ENCODE measurements around the gene ING4.
A peak's percentile ranks its signal among the peaks of the same experiment; 100 is the strongest.

DNA sequence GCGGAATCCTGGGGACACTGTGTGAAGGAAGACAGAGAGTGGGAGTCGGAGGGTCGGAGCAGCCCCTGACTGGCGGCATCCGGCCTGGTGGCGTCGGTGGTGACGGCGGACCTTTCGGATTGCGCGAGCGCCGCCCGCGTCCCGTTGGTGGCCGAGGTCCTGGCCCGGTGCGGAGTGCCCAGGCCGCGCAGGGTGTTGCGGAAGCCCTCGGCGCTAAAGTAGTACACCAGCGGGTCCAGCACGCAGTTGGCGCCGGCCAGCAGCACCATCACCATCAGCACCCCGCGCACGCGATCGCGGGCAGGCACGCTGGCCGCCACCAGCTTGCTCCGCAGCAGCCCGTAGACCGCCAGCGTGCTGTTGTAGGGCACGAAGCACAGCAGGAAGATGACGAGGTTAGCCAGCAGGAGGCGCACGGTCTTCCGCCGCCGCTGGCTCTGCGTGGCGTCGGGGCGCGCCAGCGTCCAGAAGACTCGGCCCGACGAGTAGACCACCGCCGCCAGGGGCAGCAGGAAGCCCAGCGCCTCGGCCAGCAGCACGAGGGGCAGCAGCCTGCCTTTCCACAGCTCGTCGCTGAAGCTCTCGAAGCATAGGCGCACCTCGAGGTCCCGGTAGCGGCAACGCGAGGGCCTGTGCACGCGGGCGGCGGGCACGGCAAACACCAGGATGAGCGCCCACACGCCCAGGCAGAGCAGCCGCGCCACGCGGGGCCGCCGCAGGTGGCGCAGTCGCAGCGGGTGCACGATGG is 42.6 kb downstream of the ING4 start:
- TF ChIP-seq, protein P1, sequence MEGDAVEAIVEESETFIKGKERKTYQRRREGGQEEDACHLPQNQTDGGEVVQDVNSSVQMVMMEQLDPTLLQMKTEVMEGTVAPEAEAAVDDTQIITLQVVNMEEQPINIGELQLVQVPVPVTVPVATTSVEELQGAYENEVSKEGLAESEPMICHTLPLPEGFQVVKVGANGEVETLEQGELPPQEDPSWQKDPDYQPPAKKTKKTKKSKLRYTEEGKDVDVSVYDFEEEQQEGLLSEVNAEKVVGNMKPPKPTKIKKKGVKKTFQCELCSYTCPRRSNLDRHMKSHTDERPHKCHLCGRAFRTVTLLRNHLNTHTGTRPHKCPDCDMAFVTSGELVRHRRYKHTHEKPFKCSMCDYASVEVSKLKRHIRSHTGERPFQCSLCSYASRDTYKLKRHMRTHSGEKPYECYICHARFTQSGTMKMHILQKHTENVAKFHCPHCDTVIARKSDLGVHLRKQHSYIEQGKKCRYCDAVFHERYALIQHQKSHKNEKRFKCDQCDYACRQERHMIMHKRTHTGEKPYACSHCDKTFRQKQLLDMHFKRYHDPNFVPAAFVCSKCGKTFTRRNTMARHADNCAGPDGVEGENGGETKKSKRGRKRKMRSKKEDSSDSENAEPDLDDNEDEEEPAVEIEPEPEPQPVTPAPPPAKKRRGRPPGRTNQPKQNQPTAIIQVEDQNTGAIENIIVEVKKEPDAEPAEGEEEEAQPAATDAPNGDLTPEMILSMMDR (IDR thresholded peaks at IDR 0.05): peak; percentile 36 to 91 (median 77)
- no peak for TF ChIP-seq EP300 (IDR thresholded peaks at IDR 0.05)

Measured in upper lobe of left lung (tissue), 4 donors.